ENCODE results near the gene FNBP1.
A peak's percentile ranks its signal among the peaks of the same experiment; 100 is the strongest.

The FNBP1 gene

GRCh38 chr9:129979071-129979745, 63.8 kb downstream of the FNBP1 start:
- no peak overlapping the region for H3K4me3 ChIP-seq (ENCODE audit: low read depth, low read length)
- DNase-seq (ENCODE audit: low read depth), result no peak
- TF ChIP-seq MAX (IDR thresholded peaks at IDR 0.05; ENCODE audit: low read depth, low read length) (no peak), POLR2A (IDR thresholded peaks at IDR 0.05; ENCODE audit: extremely low read depth, insufficient read length) (no peak), MYC (IDR thresholded peaks at IDR 0.05; ENCODE audit: low read depth, low read length) (no peak), CTCF (IDR thresholded peaks at IDR 0.05; ENCODE audit: low read depth, low read length) (no peak)

GRCh38 chr9:129972816-129973215, 70.2 kb downstream of the FNBP1 start:
- H3K4me3 ChIP-seq (ENCODE audit: low read depth, low read length), result no peak overlapping the region
- DNase-seq (ENCODE audit: low read depth), result no peak
- no peak for TF ChIP-seq POLR2A (IDR thresholded peaks at IDR 0.05; ENCODE audit: extremely low read depth, insufficient read length)
- no peak for TF ChIP-seq MYC (IDR thresholded peaks at IDR 0.05; ENCODE audit: low read depth, low read length)
- TF ChIP-seq CTCF (IDR thresholded peaks at IDR 0.05; ENCODE audit: low read depth, low read length), result no peak
- TF ChIP-seq MAX (IDR thresholded peaks at IDR 0.05; ENCODE audit: low read depth, low read length), result no peak

- TF ChIP-seq MAX (IDR thresholded peaks at IDR 0.05; ENCODE audit: low read depth, low read length) (no peak), MYC (IDR thresholded peaks at IDR 0.05; ENCODE audit: low read depth, low read length) (no peak), CTCF (IDR thresholded peaks at IDR 0.05; ENCODE audit: low read depth, low read length) (no peak), POLR2A (IDR thresholded peaks at IDR 0.05; ENCODE audit: extremely low read depth, insufficient read length) (no peak)
- no peak for DNase-seq (ENCODE audit: low read depth)
- H3K4me3 ChIP-seq (ENCODE audit: low read depth, low read length), result no peak overlapping the region
Measured at GRCh38 chr9:129968690-129969485, 74.1 kb downstream of the FNBP1 start.

DNA sequence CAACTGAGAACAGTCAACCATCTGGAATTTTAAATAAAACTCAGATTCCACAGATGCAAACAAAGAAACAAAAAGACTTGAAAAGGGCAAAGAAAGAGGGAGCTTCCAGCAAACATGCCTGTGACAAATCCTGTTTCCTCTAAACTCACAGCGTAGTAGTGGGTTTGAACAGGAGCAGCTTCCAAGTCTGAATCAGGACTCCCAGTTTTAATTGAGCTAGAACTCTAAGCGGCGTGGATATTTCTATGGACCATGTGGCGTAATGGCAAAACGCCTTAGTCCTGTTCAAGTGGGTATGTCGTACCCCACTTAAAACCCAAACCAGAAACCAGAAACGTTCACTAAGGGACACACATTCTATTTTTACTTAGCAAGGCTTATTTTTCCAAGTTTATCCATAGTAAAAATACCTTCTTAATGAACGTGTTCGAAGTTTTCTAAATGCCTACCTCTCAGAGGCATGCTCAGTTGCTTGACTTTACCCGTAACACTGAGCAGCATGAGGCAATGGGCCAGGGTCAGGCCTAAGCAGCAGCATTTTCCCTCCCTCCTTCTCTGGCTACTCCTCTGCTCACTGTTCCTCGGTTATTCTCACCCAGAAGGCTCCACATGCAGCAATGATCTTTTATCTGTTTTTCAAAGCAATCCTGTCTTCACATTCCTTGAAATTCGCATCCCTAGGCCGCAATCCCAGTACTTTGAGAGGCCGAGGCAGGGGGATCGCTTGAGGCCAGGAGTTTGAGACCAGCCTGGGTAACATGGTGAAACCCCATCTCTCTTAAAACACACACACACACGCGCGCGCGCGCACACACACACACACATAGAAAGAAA, 77.9 kb downstream of the FNBP1 start:
- TF ChIP-seq CTCF (IDR thresholded peaks at IDR 0.05; ENCODE audit: low read depth, low read length) (no peak), MYC (IDR thresholded peaks at IDR 0.05; ENCODE audit: low read depth, low read length) (no peak)
- H3K4me3 ChIP-seq (ENCODE audit: low read depth, low read length), result no peak overlapping the region
- no peak for DNase-seq (ENCODE audit: low read depth)

DNA sequence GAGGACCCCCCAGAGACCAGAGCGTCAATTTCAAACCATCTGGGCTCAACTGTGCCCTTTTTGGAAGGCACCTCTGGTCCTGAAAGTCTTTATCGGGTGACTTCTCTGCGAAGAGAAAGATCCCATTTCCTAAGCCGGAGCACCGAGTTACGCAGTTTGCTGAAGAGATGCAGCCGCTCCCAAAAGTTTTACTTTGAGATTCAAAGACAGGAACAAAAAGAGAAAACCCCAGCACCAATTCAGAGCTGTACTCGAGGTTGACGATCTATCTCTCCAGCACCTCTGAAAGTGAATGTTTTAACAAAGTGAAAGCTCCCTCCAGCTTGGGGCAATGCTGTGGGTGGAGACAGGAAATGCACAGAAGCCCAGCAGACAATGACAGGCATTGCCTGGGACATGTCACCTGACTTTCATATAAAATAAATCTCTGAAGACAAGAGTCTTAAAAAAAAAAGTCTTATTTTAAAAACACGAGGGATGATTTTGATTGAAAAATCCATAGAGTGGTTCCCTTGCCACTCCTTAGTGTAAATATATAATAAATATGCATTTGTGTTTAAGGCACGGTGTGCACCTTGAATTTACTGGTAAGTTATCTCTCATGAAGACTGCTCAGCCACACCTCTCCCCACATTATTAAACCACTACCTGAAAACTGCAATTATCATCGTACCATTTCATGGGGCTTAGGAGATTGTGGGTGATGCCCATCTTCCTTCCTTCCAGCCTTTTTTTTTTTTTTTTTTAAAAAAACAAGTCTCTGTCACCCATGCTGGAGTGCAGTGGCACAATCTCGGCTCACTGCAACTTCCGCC, 79.9 kb downstream of the FNBP1 start:
- no peak for TF ChIP-seq CTCF (IDR thresholded peaks at IDR 0.05; ENCODE audit: low read depth, low read length)
- no peak for TF ChIP-seq POLR2A (IDR thresholded peaks at IDR 0.05; ENCODE audit: extremely low read depth, insufficient read length)
- TF ChIP-seq MYC (IDR thresholded peaks at IDR 0.05; ENCODE audit: low read depth, low read length), result 0 out of 2 replicates have a peak, but pooled peaks have one; percentile 17
- no peak for TF ChIP-seq MAX (IDR thresholded peaks at IDR 0.05; ENCODE audit: low read depth, low read length)
- no peak overlapping the region for H3K4me3 ChIP-seq (ENCODE audit: low read depth, low read length)
- peak; percentile 51 for DNase-seq (ENCODE audit: low read depth)
